Neutrophil (primary cell): Measurements from ENCODE around the gene ZSWIM8.

ENCODE experiments used
- H3K27ac ChIP-seq: fragments of 200-600 bp; sonication (generic); 2 replicates; pipeline ENCODE4 v1.5.1; 2016; ENCODE audit warnings: mild to moderate bottlenecking, moderate library complexity
- H3K27me3 ChIP-seq: fragments of 200-600 bp; sonication (generic); 2 replicates; pipeline ENCODE4 v1.6.0; 2016; ENCODE audit warnings: mild to moderate bottlenecking
- H3K36me3 ChIP-seq: fragments of 200-600 bp; sonication (generic); 2 replicates; pipeline ENCODE4 v1.5.1; 2017
- H3K4me1 ChIP-seq, 2 experiments: fragments of 200-600 bp in 1 of 2; sonication (generic) in 1 of 2; 1 replicate in 1 of 2; 2 replicates in 1 of 2; pipeline versions ENCODE4 v1.5.1 to v1.6.1; 2013 to 2016; ENCODE audit warnings: low read depth in 1 of 2, low read length in 1 of 2, mild to moderate bottlenecking in 1 of 2, moderate library complexity in 1 of 2; ENCODE audit not compliant: control insufficient read depth in 1 of 2, insufficient read depth in 1 of 2
- H3K4me3 ChIP-seq, 2 experiments: fragments of 200-600 bp in 1 of 2; sonication (generic) in 1 of 2; 1 replicate in 1 of 2; 2 replicates in 1 of 2; pipeline ENCODE4 v1.5.1; 2013 to 2016; ENCODE audit warnings: low read depth in 1 of 2, low read length in 1 of 2, mild to moderate bottlenecking in 1 of 2, moderate library complexity in 1 of 2
- H3K9me3 ChIP-seq: fragments of 200-600 bp; sonication (generic); 2 replicates; pipeline ENCODE4 v1.5.1; 2016
- TF ChIP-seq, protein P1 (sequence below): fragments of 200-600 bp; sonication (generic); IDR thresholded peaks from 2 replicates; pipeline ENCODE4 v1.5.1; 2016; ENCODE audit warnings: antibody characterized with exemption

ZSWIM8 gene

DNA sequence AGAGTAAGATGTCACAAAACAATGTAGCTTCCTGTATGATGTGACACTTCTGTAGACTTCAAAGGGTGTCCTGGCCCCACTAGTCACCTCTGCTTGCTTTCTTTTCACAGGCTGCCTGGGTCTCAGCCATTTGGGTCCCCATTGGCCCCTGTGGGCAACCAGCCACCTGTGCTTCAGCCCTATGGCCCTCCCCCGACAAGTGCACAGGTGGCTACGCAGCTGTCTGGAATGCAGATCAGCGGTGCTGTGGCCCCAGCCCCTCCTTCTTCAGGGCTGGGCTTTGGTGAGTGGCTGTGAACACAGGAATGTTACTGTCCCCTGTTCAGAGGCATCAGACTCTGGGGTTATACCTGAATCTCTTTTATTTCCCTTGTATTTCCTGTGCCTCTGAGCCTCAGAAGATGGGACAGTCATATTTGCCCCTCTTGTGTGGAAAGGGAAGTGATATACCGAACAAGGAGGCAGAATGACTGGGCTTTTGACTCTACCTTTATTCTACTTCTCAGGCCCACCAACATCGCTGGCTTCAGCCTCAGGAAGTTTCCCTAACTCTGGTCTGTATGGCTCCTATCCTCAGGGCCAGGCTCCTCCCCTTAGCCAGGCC is 25.8 kb upstream of the ZSWIM8 start:
- Histone ChIP-seq H3K36me3 (peaks cover 77% of the 10 kb centered on the region), H3K4me3 (no peak overlapping the region), H3K27ac (no peak overlapping the region)

GRCh38 chr10:73761781-73762180 is 23.6 kb upstream of the ZSWIM8 start:
- no peak overlapping the region for H3K4me3 ChIP-seq
- no peaks in the 10 kb centered on the region for H3K27me3 ChIP-seq
- no peaks in the 10 kb centered on the region for H3K9me3 ChIP-seq
- H3K4me1 ChIP-seq = no peaks in the 10 kb centered on the region
- no peak overlapping the region for H3K27ac ChIP-seq
- TF ChIP-seq, protein P1, sequence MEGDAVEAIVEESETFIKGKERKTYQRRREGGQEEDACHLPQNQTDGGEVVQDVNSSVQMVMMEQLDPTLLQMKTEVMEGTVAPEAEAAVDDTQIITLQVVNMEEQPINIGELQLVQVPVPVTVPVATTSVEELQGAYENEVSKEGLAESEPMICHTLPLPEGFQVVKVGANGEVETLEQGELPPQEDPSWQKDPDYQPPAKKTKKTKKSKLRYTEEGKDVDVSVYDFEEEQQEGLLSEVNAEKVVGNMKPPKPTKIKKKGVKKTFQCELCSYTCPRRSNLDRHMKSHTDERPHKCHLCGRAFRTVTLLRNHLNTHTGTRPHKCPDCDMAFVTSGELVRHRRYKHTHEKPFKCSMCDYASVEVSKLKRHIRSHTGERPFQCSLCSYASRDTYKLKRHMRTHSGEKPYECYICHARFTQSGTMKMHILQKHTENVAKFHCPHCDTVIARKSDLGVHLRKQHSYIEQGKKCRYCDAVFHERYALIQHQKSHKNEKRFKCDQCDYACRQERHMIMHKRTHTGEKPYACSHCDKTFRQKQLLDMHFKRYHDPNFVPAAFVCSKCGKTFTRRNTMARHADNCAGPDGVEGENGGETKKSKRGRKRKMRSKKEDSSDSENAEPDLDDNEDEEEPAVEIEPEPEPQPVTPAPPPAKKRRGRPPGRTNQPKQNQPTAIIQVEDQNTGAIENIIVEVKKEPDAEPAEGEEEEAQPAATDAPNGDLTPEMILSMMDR = no peak
- H3K36me3 ChIP-seq = peaks cover 85% of the 10 kb centered on the region

More for the DNA sequence above, 25.8 kb upstream of the ZSWIM8 start:
- TF ChIP-seq, protein P1 = no peak
- no peaks in the 10 kb centered on the region for H3K27me3 ChIP-seq
- H3K4me1 ChIP-seq = no peaks in the 10 kb centered on the region
- no peaks in the 10 kb centered on the region for H3K9me3 ChIP-seq

DNA sequence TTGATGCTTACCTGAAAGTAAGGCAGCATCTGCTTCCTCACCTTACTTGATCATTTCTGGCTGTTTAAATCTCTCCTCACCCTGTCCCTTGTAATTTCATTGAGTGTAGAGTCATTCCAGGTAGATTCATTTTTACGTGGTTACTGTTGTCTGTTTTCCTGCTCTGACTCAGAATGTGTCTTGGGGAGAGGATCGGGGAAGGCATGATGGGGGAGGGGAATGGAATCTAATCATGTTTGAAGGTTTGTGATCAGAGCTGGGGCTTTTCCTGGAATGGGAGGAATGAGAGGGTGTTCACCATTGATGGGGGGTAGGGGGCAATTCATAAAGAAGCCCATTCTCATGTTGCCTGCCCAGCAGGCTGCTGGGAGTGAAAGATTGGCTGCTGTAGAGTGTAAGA is 22.5 kb upstream of the ZSWIM8 start:
- no peak overlapping the region for H3K27ac ChIP-seq
- no peaks in the 10 kb centered on the region for H3K27me3 ChIP-seq
- H3K9me3 ChIP-seq = no peaks in the 10 kb centered on the region
- TF ChIP-seq, protein P1 = no peak
- H3K36me3 ChIP-seq = peaks cover 97% of the 10 kb centered on the region
- no peak overlapping the region for H3K4me3 ChIP-seq
- peaks cover 0 to under 1% of the 10 kb centered on the region in 2 experiments for H3K4me1 ChIP-seq

GRCh38 chr10:73763343-73763742 is 22.1 kb upstream of the ZSWIM8 start:
- Histone ChIP-seq H3K36me3 (peaks cover 100% of the 10 kb centered on the region), H3K27ac (no peak overlapping the region), H3K9me3 (no peaks in the 10 kb centered on the region)

GRCh38 chr10:73765066-73765465 is 20.3 kb upstream of the ZSWIM8 start:
- Histone ChIP-seq H3K9me3 (no peaks in the 10 kb centered on the region), H3K27ac (no peak overlapping the region), H3K4me1 (peaks cover 0 to 5% of the 10 kb centered on the region in 2 experiments), H3K27me3 (no peaks in the 10 kb centered on the region), H3K36me3 (peaks cover 100% of the 10 kb centered on the region), H3K4me3 (no peak overlapping the region)
- TF ChIP-seq, protein P1 = no peak

More at GRCh38 chr10:73763343-73763742, 22.1 kb upstream of the ZSWIM8 start:
- TF ChIP-seq, protein P1 = no peak
- Histone ChIP-seq H3K4me3 (no peak overlapping the region), H3K4me1 (peaks cover 0 to 5% of the 10 kb centered on the region in 2 experiments), H3K27me3 (no peaks in the 10 kb centered on the region)
